SK-N-SH (cell line): ENCODE results near the gene C2orf69. TPM values are rescaled to one million over a fixed set of nuclear protein-coding genes. Genes with fewer than 3 reads are reported as not detected.
A peak's percentile ranks its signal among the peaks of the same experiment; 100 is the strongest.

Experiments used
- CTCF ChIA-PET: fragments of 300-600, 350-600 bp; formaldehyde crosslinking; extraction: SDS; loops from one replicate; lab custom pipeline; 2021; lab: Yijun Ruan, JAX
- POLR2A ChIA-PET: fragments of 350-600 bp; sonication (Branson Sonifier 250); formaldehyde crosslinking; extraction: SDS; loops from one replicate; lab custom pipeline; 2020; ENCODE audit warnings: antibody characterized with exemption, inconsistent platforms; lab: Yijun Ruan, JAX
- DNase-seq: peaks from one replicate; pipeline ENCODE4 v3.0.0; 2012
- H2AFZ ChIP-seq: fragments of 200-600 bp; sonication (generic); 2 replicates; pipeline ENCODE4 v1.8.1; 2016; ENCODE audit warnings: antibody characterized with exemption, mild to moderate bottlenecking, low read depth
- H3F3A ChIP-seq: fragments of 200-600 bp; sonication (generic); replicated peaks from 2 replicates; pipeline ENCODE3; 2016; ENCODE audit warnings: antibody characterized with exemption, mild to moderate bottlenecking; ENCODE audit not compliant: insufficient read depth
- H3K27ac ChIP-seq, 2 experiments: fragments of 200-500 bp in 1 of 2; fragments of 200-600 bp in 1 of 2; sonication (Bioruptor generic) in 1 of 2; sonication (generic), shearing (Covaris generic) in 1 of 2; 2 replicates each; pipeline versions ENCODE4 v1.5.1 to v1.6.1; 2014 to 2016; ENCODE audit warnings: low read depth in 2 of 2, inconsistent platforms in 1 of 2, low read length in 1 of 2, mild to moderate bottlenecking in 1 of 2, mixed read lengths in 1 of 2
- H3K27me3 ChIP-seq: fragments of 200-600 bp; sonication (generic), shearing (Covaris generic); 2 replicates; pipeline ENCODE4 v1.6.1; 2016; ENCODE audit warnings: mixed run types; ENCODE audit not compliant: insufficient read depth
- H3K36me3 ChIP-seq, 2 experiments: fragments of 200-500 bp in 1 of 2; fragments of 200-600 bp in 1 of 2; sonication (Bioruptor generic) in 1 of 2; sonication (generic) in 1 of 2; replicated peaks in 1 of 2; 2 replicates each; pipeline versions ENCODE3 to v1.5.1; 2014 to 2016; ENCODE audit warnings: low read length in 1 of 2, mild to moderate bottlenecking in 1 of 2; ENCODE audit not compliant: insufficient read depth in 2 of 2, control insufficient read depth in 1 of 2
- H3K4me1 ChIP-seq, 2 experiments: fragments of 200-500 bp in 1 of 2; fragments of 200-600 bp in 1 of 2; sonication (Bioruptor generic) in 1 of 2; sonication (generic), shearing (Covaris generic) in 1 of 2; 2 replicates each; pipeline versions ENCODE4 v1.5.1 to v1.6.1; 2014 to 2016; ENCODE audit warnings: low read depth in 1 of 2, low read length in 1 of 2, mixed run types in 1 of 2; ENCODE audit not compliant: insufficient read depth in 2 of 2, control insufficient read depth in 1 of 2
- H3K4me2 ChIP-seq: fragments of 200-600 bp; sonication (generic), shearing (Covaris generic); 2 replicates; pipeline ENCODE4 v1.6.1; 2017; ENCODE audit warnings: mixed run types
- H3K4me3 ChIP-seq, 2 experiments: fragments of 200-500 bp in 1 of 2; fragments of 200-600 bp in 1 of 2; sonication (Bioruptor generic) in 1 of 2; sonication (generic), shearing (Covaris generic) in 1 of 2; 2 replicates each; pipeline versions ENCODE4 v1.5.1 to v1.8.1; 2014 to 2016; ENCODE audit warnings: low read depth in 2 of 2, inconsistent platforms in 1 of 2, low read length in 1 of 2, mild to moderate bottlenecking in 1 of 2, mixed read lengths in 1 of 2, moderate library complexity in 1 of 2
- H3K79me2 ChIP-seq: fragments of 200-600 bp; sonication (generic); 2 replicates; pipeline ENCODE4 v1.8.1; 2017; ENCODE audit warnings: mild to moderate bottlenecking; ENCODE audit not compliant: insufficient read depth
- H3K9ac ChIP-seq: fragments of 200-600 bp; sonication (generic); 2 replicates; pipeline ENCODE4 v1.6.1; 2017; ENCODE audit warnings: mixed run types
- H3K9me2 ChIP-seq: fragments of 200-600 bp; sonication (generic); 2 replicates; pipeline ENCODE4 v1.6.1; 2017; ENCODE audit warnings: mixed run types
- H3K9me3 ChIP-seq: fragments of 200-600 bp; sonication (generic); 2 replicates; pipeline ENCODE4 v1.6.1; 2017; ENCODE audit warnings: mixed run types, mild to moderate bottlenecking, moderate library complexity
- H4K20me1 ChIP-seq: fragments of 200-600 bp; sonication (generic); 2 replicates; pipeline ENCODE4 v1.6.1; 2017; ENCODE audit warnings: mild to moderate bottlenecking, mixed run types; ENCODE audit not compliant: insufficient read depth
- ELF1 ChIP-seq: IDR thresholded peaks from 2 replicates; pipeline ENCODE4 v1.4.0; 2012
- EP300 ChIP-seq, 2 experiments: IDR thresholded peaks; 2 replicates each; pipeline versions ENCODE4 v1.4.0 to v1.6.1; 2012; ENCODE audit warnings: borderline replicate concordance in 1 of 2, low read depth in 1 of 2, low read length in 1 of 2
- EZH2phosphoT487 ChIP-seq: fragments of 200-600 bp; sonication (generic); IDR thresholded peaks from 2 replicates; pipeline ENCODE4 v1.6.1; 2017; ENCODE audit warnings: low read depth, mixed run types, mild to moderate bottlenecking, antibody characterized with exemption, moderate library complexity, borderline replicate concordance
- FOSL2 ChIP-seq: IDR thresholded peaks from 2 replicates; pipeline ENCODE4 v1.4.0; 2012; ENCODE audit warnings: low read depth, mild to moderate bottlenecking, moderate library complexity, borderline replicate concordance
- FOXJ3 ChIP-seq: sonication (generic); formaldehyde crosslinking; IDR thresholded peaks from 2 replicates; pipeline ENCODE4 v1.5.1; 2020; ENCODE audit warnings: mild to moderate bottlenecking, missing genetic modification reagents
- GABPA ChIP-seq: IDR thresholded peaks from 2 replicates; pipeline ENCODE4 v1.4.0; 2012; ENCODE audit warnings: low read depth, mild to moderate bottlenecking
- GATA2 ChIP-seq: sonication (generic); formaldehyde crosslinking; IDR thresholded peaks from 2 replicates; pipeline ENCODE4 v1.5.0; 2020; ENCODE audit warnings: mild to moderate bottlenecking, missing genetic modification reagents
- JUND ChIP-seq: IDR thresholded peaks from 2 replicates; pipeline ENCODE4 v1.4.0; 2012
- MEF2A ChIP-seq: IDR thresholded peaks from 2 replicates; pipeline ENCODE4 v1.4.0; 2012; ENCODE audit warnings: low read depth, borderline replicate concordance
- MXI1 ChIP-seq: IDR thresholded peaks from 2 replicates; pipeline ENCODE4 v1.6.1; 2012; ENCODE audit warnings: mild to moderate bottlenecking, low read depth, low read length, improper control_type of control experiment
- PBX3 ChIP-seq: IDR thresholded peaks from 2 replicates; pipeline ENCODE4; 2012
- POLR2AphosphoS5 ChIP-seq: IDR thresholded peaks from 2 replicates; pipeline ENCODE4 v1.6.1; 2012; ENCODE audit warnings: low read depth, low read length
- RAD21 ChIP-seq: IDR thresholded peaks from 2 replicates; pipeline ENCODE4 v1.6.1; 2012; ENCODE audit warnings: mild to moderate bottlenecking, low read length
- RXRA ChIP-seq: IDR thresholded peaks from 2 replicates; pipeline ENCODE4 v1.4.0; 2012; ENCODE audit warnings: low read depth, mild to moderate bottlenecking, borderline replicate concordance
- SIN3A ChIP-seq: IDR thresholded peaks from 2 replicates; pipeline ENCODE4 v1.6.1; 2012; ENCODE audit warnings: low read depth, mild to moderate bottlenecking, low read length, moderate library complexity, borderline replicate concordance
- SMC3 ChIP-seq: IDR thresholded peaks from 2 replicates; pipeline ENCODE4 v1.6.1; 2012; ENCODE audit warnings: low read depth, low read length, improper control_type of control experiment
- TAF1 ChIP-seq: IDR thresholded peaks from 2 replicates; pipeline ENCODE4 v1.6.1; 2012; ENCODE audit warnings: low read depth, mild to moderate bottlenecking, low read length, moderate library complexity, borderline replicate concordance
- TCF12 ChIP-seq: IDR thresholded peaks from 2 replicates; pipeline ENCODE4 v1.4.0; 2012
- WGBS: methylation state at CpG from one replicate; pipeline ENCODE4 v1.1.6; 2017; ENCODE audit warnings: low lambda C conversion rate; 5-methylcytosine and 5-hydroxymethylcytosine counted together
- polyA plus RNA-seq, 3 experiments: library from polyadenylated mRNA; depleted of rRNA; stranded (reverse); fragments of >200 nt; gene quantifications; 2 replicates each; pipeline ENCODE4 v1.2.3, GENCODE V29; 2012
- TF ChIP-seq, protein P1 (sequence below): fragments of 200-600 bp; sonication (generic); IDR thresholded peaks from 2 replicates; pipeline ENCODE4 v1.6.1; 2017; ENCODE audit warnings: antibody characterized with exemption, mild to moderate bottlenecking, moderate library complexity

Gene C2orf69
- polyA plus RNA-seq, 1 of the 3 experiments (the other 2 are of a cell fraction): 1.8 TPM

- H3K4me2 ChIP-seq: no peak overlapping the region
- no peaks in the 10 kb centered on the region for H3K27me3 ChIP-seq
- H3K9me2 ChIP-seq: no peaks in the 10 kb centered on the region
- ChIA-PET CTCF (interaction anchor here (1.9 kb wide), 1 partner anchor 11 kb away, joined by 8 read pairs; no protein-coding TSS in a partner anchor), POLR2A (no interaction called here)
- H3K36me3 ChIP-seq: peaks cover 45 to 54% of the 10 kb centered on the region in 2 experiments
- H3F3A ChIP-seq: peaks cover 6% of the 10 kb centered on the region
- H3K4me3 ChIP-seq: no peak overlapping the region
- H3K79me2 ChIP-seq: no peaks in the 10 kb centered on the region
- no peak overlapping the region for H2AFZ ChIP-seq
- 97% methylated on average over 1 of the region's 1 CpG for WGBS
- H3K4me1 ChIP-seq: no peaks in the 10 kb centered on the region
- no peak for TF ChIP-seq RXRA
- no peak for TF ChIP-seq FOSL2
- TF ChIP-seq SIN3A: no peak
- TF ChIP-seq, all 33 proteins: peak for 0
- Histone ChIP-seq H3K27ac (no peak overlapping the region), H3K9ac (no peak overlapping the region), H4K20me1 (no peaks in the 10 kb centered on the region), H3K9me3 (no peaks in the 10 kb centered on the region)
- no peak for DNase-seq
These were observed 57.0 kb downstream of the C2orf69 start for GRCh38 chr2:199968126-199968525.

- H3K9ac ChIP-seq: no peak overlapping the region
- H3K79me2 ChIP-seq: no peaks in the 10 kb centered on the region
- peaks cover 7 to 29% of the 10 kb centered on the region in 2 experiments for H3K36me3 ChIP-seq
- H3K27me3 ChIP-seq: no peaks in the 10 kb centered on the region
- H3K4me1 ChIP-seq: peaks cover 0 to 3% of the 10 kb centered on the region in 2 experiments; a peak in 2 of 4 replicates
- no peaks in the 10 kb centered on the region for H3K9me2 ChIP-seq
- peaks cover 2% of the 10 kb centered on the region for H3F3A ChIP-seq
- no peaks in the 10 kb centered on the region for H4K20me1 ChIP-seq
- no peak overlapping the region for H3K4me3 ChIP-seq
- no peak overlapping the region for H3K27ac ChIP-seq
- TF ChIP-seq EZH2phosphoT487: no peak
- no peak for TF ChIP-seq RXRA
- no peak for TF ChIP-seq EP300 (IDR thresholded peaks at IDR 0.05; ENCODE audit: borderline replicate concordance in 1 of 2, low read depth in 1 of 2, low read length in 1 of 2)
- TF ChIP-seq GABPA: no peak
- no peak for TF ChIP-seq POLR2AphosphoS5
- TF ChIP-seq, all 33 proteins: peak for 0
- H2AFZ ChIP-seq: no peak overlapping the region
- no peak overlapping the region for H3K4me2 ChIP-seq
- ChIA-PET POLR2A (no interaction called here), CTCF (interaction anchor here (1.0 to 1.7 kb wide), 5 partner anchors 8 to 1205 kb away, joined by 3 to 7 read pairs (median 4); no protein-coding TSS in a partner anchor)
- no peak for DNase-seq
- WGBS: 86% methylated on average over 6 of the region's 6 CpGs
- no peaks in the 10 kb centered on the region for H3K9me3 ChIP-seq
These were observed 61.1 kb downstream of the C2orf69 start for GRCh38 chr2:199972088-199972626.

- no peak for TF ChIP-seq MXI1
- no peak for TF ChIP-seq MEF2A
- no peak for TF ChIP-seq FOXJ3 (CRISPR knock-in tag)
- TF ChIP-seq SIN3A: no peak
- no peak for TF ChIP-seq GATA2 (CRISPR knock-in tag)
- TF ChIP-seq ELF1: no peak
- TF ChIP-seq JUND: no peak
- TF ChIP-seq TCF12: no peak
- TF ChIP-seq EP300 (IDR thresholded peaks at IDR 0.05; ENCODE audit: borderline replicate concordance in 1 of 2, low read depth in 1 of 2, low read length in 1 of 2): no peak
- TF ChIP-seq EZH2phosphoT487: no peak
- peak; percentile 91 for TF ChIP-seq RAD21
- no peak for TF ChIP-seq RXRA
- TF ChIP-seq SMC3: peak; percentile 61
- no peak for TF ChIP-seq PBX3
- TF ChIP-seq, protein P1, sequence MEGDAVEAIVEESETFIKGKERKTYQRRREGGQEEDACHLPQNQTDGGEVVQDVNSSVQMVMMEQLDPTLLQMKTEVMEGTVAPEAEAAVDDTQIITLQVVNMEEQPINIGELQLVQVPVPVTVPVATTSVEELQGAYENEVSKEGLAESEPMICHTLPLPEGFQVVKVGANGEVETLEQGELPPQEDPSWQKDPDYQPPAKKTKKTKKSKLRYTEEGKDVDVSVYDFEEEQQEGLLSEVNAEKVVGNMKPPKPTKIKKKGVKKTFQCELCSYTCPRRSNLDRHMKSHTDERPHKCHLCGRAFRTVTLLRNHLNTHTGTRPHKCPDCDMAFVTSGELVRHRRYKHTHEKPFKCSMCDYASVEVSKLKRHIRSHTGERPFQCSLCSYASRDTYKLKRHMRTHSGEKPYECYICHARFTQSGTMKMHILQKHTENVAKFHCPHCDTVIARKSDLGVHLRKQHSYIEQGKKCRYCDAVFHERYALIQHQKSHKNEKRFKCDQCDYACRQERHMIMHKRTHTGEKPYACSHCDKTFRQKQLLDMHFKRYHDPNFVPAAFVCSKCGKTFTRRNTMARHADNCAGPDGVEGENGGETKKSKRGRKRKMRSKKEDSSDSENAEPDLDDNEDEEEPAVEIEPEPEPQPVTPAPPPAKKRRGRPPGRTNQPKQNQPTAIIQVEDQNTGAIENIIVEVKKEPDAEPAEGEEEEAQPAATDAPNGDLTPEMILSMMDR: peak; percentile 72
- TF ChIP-seq TAF1: no peak
- Histone ChIP-seq H3K9ac (no peak overlapping the region), H3K79me2 (no peaks in the 10 kb centered on the region), H3K36me3 (peaks cover 4 to 18% of the 10 kb centered on the region in 2 experiments), H3F3A (no peaks in the 10 kb centered on the region), H3K9me2 (no peaks in the 10 kb centered on the region), H3K4me3 (no peak overlapping the region), H3K27me3 (no peaks in the 10 kb centered on the region), H3K4me2 (no peak overlapping the region), H4K20me1 (no peaks in the 10 kb centered on the region), H3K9me3 (no peaks in the 10 kb centered on the region), H3K27ac (no peak overlapping the region), H3K4me1 (peaks cover 3 to 7% of the 10 kb centered on the region in 2 experiments; a peak in 2 of 4 replicates), H2AFZ (no peak overlapping the region)
- POLR2A ChIA-PET: no interaction called here
- 20% methylated on average over 2 of the region's 2 CpGs for WGBS
- CTCF ChIA-PET: interaction anchor here (0.6 to 4.2 kb wide), 32 partner anchors 10 to 1204 kb away, joined by 3 to 96 read pairs (median 4); partner anchors contain the start of genes AOX1 and KCTD18
- DNase-seq: peak; percentile 40
These were observed 62.6 kb downstream of the C2orf69 start for GRCh38 chr2:199973703-199974102.
